Osteocyte (in vitro differentiated cells): Measurements from ENCODE around the gene PPP2CA. TPM values are rescaled to one million over a fixed set of nuclear protein-coding genes. Genes with fewer than 3 reads are reported as not detected.

Experiments used
- DNase-seq: peaks from one replicate; pipeline ENCODE4 v3.0.0; 2021; ENCODE audit warnings: mixed read lengths; ENCODE audit not compliant: unreplicated experiment; ENCODE audit errors: extremely low spot score
- H3K27ac Mint-ChIP-seq: one replicate; pipeline ENCODE4 v1.8.0; 2021; ENCODE audit warnings: mild to moderate bottlenecking, mixed read lengths; ENCODE audit not compliant: unreplicated experiment
- H3K27me3 Mint-ChIP-seq: one replicate; pipeline ENCODE4 v1.8.0; 2021; ENCODE audit warnings: mixed read lengths; ENCODE audit not compliant: unreplicated experiment
- H3K36me3 Mint-ChIP-seq: one replicate; pipeline ENCODE4 v1.8.0; 2021; ENCODE audit warnings: mixed read lengths; ENCODE audit not compliant: unreplicated experiment
- H3K4me1 Mint-ChIP-seq: one replicate; pipeline ENCODE4 v1.8.0; 2021; ENCODE audit warnings: mixed read lengths; ENCODE audit not compliant: unreplicated experiment
- H3K4me3 Mint-ChIP-seq: one replicate; pipeline ENCODE4 v1.8.0; 2021; ENCODE audit warnings: mild to moderate bottlenecking, moderate library complexity, mixed read lengths; ENCODE audit not compliant: unreplicated experiment
- H3K9me3 Mint-ChIP-seq: one replicate; pipeline ENCODE4 v1.8.0; 2021; ENCODE audit warnings: mixed read lengths; ENCODE audit not compliant: unreplicated experiment
- long read RNA-seq: library from polyadenylated mRNA; unstranded; transcript quantifications from one replicate; pipeline ENCODE4 v2.0.0, GENCODE V29; 2021
- total RNA-seq: library from RNA; stranded (reverse); gene quantifications from 2 replicates; pipeline ENCODE4 v1.2.1, GENCODE V29; 2021
- TF ChIP-seq, protein P1 (sequence below): fragments of 200-600 bp; sonication (generic); IDR thresholded peaks from 2 replicates; pipeline ENCODE4 v1.5.0; 2021; ENCODE audit warnings: antibody characterized with exemption, mild to moderate bottlenecking, moderate library complexity

PPP2CA gene
- total RNA-seq, result 108 and 117 TPM in 2 replicates
- long read RNA-seq, full-length matches to known transcripts, result 96 of 109 reads
- long read RNA-seq, partial matches to known transcripts, result 3 of 109 reads
- long read RNA-seq, other reads (novel, unspliced or antisense), result 10 of 109 reads

DNA sequence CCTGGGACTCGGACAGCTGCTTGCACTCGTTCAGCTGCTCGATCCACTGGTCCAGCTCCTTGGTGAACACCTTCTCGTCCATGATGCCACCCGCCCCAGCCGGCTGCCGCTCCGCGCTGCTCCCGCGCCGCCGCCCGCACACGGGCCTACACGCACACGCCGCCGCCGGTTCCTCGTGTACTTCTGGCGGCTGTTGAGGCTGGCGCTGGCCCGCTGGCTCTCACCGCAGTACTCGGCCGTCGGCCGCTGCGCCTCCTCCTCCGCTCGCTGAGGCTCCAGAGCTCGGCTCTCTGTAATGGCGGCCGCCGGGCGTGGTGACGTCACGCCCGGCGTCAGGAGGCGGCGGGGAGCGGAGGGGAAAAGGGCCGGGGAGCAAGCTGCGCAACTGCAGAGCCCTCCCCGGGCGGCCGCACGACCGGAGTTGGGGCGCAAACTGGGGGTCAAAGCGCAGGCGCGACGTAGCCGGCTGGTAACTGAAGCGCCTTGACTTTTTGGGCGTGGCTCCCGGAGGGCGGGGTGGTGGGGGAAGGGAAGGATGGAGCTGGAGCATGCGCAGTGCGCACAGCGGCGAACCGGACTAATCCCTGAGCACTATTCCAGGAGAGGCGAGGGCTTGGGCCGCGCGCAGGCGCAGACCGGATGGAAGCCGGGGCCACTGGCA is at the start of gene PPP2CA:
PPP2CA (minus strand) TSS at position 294 of the 661 bp plus-strand sequence; CDS start at position 82, 212 bp downstream.
- Mint-ChIP-seq H3K4me1 (peaks cover 43% of the 10 kb centered on the region), H3K9me3 (no peaks in the 10 kb centered on the region), H3K27ac (peak within 1 kb of the TSS; percentile 99), H3K27me3 (no peaks in the 10 kb centered on the region), H3K4me3 (peak within 1 kb of the TSS; percentile 93), H3K36me3 (peaks cover 3% of the 10 kb centered on the region)
- peak; percentile 100 for DNase-seq
- TF ChIP-seq, protein P1, sequence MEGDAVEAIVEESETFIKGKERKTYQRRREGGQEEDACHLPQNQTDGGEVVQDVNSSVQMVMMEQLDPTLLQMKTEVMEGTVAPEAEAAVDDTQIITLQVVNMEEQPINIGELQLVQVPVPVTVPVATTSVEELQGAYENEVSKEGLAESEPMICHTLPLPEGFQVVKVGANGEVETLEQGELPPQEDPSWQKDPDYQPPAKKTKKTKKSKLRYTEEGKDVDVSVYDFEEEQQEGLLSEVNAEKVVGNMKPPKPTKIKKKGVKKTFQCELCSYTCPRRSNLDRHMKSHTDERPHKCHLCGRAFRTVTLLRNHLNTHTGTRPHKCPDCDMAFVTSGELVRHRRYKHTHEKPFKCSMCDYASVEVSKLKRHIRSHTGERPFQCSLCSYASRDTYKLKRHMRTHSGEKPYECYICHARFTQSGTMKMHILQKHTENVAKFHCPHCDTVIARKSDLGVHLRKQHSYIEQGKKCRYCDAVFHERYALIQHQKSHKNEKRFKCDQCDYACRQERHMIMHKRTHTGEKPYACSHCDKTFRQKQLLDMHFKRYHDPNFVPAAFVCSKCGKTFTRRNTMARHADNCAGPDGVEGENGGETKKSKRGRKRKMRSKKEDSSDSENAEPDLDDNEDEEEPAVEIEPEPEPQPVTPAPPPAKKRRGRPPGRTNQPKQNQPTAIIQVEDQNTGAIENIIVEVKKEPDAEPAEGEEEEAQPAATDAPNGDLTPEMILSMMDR, result no peak

- Mint-ChIP-seq H3K9me3 (no peaks in the 10 kb centered on the region), H3K36me3 (no peaks in the 10 kb centered on the region), H3K4me1 (no peaks in the 10 kb centered on the region), H3K27me3 (peaks cover 34% of the 10 kb centered on the region), H3K27ac (no peak overlapping the region), H3K4me3 (no peak overlapping the region)
- DNase-seq, result peak; percentile 7
- TF ChIP-seq, protein P1, result no peak
Measured at GRCh38 chr5:134273642-134274395, 47.9 kb upstream of the PPP2CA start.

DNA sequence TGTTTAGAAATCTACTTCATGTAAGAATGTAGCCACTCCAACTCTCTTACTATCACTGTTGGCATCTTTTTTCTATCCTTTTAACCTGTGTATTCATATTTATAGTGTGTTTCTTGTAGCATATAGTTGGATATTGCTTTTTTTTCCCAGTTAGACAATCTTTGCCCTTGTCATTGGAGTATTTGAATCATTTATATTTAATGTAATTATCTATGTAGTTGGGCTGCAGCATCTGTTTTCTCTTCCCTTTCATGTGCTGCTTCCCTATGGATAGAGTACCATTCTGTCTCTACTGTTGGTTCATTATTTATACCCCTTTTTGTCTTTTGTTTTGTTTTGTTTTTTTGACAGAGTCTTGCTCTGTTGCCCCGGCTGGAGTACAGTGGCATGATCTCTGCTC is 45.2 kb upstream of the PPP2CA start:
- H3K4me3 Mint-ChIP-seq, result no peak overlapping the region
- no peaks in the 10 kb centered on the region for H3K9me3 Mint-ChIP-seq
- peaks cover 30% of the 10 kb centered on the region for H3K27me3 Mint-ChIP-seq
- no peak for DNase-seq
- H3K4me1 Mint-ChIP-seq, result no peaks in the 10 kb centered on the region
- H3K36me3 Mint-ChIP-seq, result no peaks in the 10 kb centered on the region
- no peak overlapping the region for H3K27ac Mint-ChIP-seq
- TF ChIP-seq, protein P1, result no peak

- Mint-ChIP-seq H3K36me3 (no peaks in the 10 kb centered on the region), H3K27me3 (peaks cover 21% of the 10 kb centered on the region), H3K4me3 (no peak overlapping the region), H3K27ac (no peak overlapping the region), H3K9me3 (peaks cover 6% of the 10 kb centered on the region), H3K4me1 (no peaks in the 10 kb centered on the region)
- TF ChIP-seq, protein P1, result no peak
- no peak for DNase-seq
Measured at GRCh38 chr5:134268919-134269318, 43.0 kb upstream of the PPP2CA start.

DNA sequence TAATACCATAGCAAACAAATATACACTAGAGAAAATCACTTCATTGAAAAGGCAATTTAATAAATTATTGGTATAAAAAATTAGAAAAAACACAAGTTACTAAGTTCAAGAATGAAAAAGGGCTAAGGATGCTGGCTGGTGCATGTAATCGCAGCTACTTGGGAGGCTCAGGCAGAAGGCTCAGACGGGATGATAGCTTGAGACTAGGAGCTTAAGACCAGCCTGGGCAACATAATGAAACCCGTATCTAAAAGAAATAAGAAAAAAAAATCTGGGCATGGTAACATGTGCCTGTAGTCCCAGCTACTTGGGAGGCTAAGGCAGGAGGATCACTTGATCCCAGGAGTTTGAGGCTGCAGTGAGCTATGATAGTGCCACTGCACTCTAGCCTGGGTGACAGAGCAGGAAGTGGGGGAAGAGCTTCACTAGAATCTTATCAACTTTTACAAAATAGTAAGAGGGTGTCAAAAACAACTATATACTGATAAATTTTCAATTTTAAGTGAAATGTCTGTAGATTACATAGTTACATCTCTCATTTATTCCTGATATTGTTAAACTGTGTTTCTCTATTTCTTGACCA is 42.2 kb upstream of the PPP2CA start:
- Mint-ChIP-seq H3K27me3 (peaks cover 21% of the 10 kb centered on the region), H3K36me3 (no peaks in the 10 kb centered on the region), H3K4me1 (no peaks in the 10 kb centered on the region), H3K9me3 (peaks cover 6% of the 10 kb centered on the region), H3K27ac (no peak overlapping the region), H3K4me3 (no peak overlapping the region)
- TF ChIP-seq, protein P1, result no peak
- peak; percentile 5 for DNase-seq
